Measurements from ENCODE around the gene TTC7B. TPM values are rescaled to one million over a fixed set of nuclear protein-coding genes. Genes with fewer than 3 reads are reported as not detected.

TTC7B gene
- total RNA-seq, 1 experiment from 2014 or later: 70.6 TPM

DNA sequence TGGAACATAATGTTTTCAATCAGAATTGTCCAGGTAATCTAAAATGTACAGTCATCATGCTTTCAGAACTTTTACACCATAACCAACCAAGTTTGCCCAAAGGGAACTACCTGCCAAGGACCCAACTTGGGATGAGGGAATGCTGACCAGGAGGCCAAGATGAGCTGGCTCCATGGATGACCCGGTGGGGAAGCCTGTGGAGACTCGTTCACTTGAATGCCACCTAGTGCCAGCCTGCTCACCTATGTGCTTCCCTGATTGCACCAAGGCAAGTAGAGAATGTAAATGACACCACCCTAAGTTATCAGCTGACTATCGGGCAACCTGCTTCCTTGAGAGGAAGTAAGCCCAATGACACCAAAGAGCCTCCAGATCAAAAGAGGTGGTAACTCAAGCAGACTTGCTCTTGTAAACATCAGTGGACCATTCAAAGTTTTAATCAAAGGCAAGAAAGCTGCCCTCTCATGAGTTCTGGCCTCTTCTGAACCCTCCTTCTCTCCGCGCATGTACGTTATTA lies 137.3 kb downstream of the TTC7B start:
- Histone ChIP-seq H3K9me2 (ENCODE audit: insufficient read depth) (no peaks in the 10 kb centered on the region), H3K4me3 (replicated peaks in 1 of 2; ENCODE audit: low read depth in 1 of 2, low read length in 2 of 2) (no peak overlapping the region), H4K20me1 (ENCODE audit: insufficient read depth) (no peaks in the 10 kb centered on the region), H3K79me2 (ENCODE audit: insufficient read depth, low read length) (no peaks in the 10 kb centered on the region), H3K27me3 (ENCODE audit: insufficient read depth, low read length) (no peaks in the 10 kb centered on the region), H3K27ac (ENCODE audit: low read depth, low read length) (no peak overlapping the region), H3K9me3 (ENCODE audit: control insufficient read depth in 1 of 2, insufficient read depth in 1 of 2, low read depth in 1 of 2, low read length in 2 of 2) (no peaks in the 10 kb centered on the region), H3K4me1 (ENCODE audit: control insufficient read depth in 1 of 2, insufficient read depth in 2 of 2, low read length in 2 of 2) (peaks cover 8 to 10% of the 10 kb centered on the region in 2 experiments), H2AFZ (ENCODE audit: low read depth, low read length, poor library complexity, severe bottlenecking) (no peak overlapping the region), H3K36me3 (ENCODE audit: control insufficient read depth in 1 of 2, insufficient read depth in 2 of 2, low read length in 2 of 2) (no peaks in the 10 kb centered on the region), H3K9ac (ENCODE audit: low read length) (no peak overlapping the region), H3K4me2 (ENCODE audit: low read length) (no peak overlapping the region)
- BruUV-seq (replicated peaks): no TSS peak
- RAD21 ChIA-PET (ENCODE audit: low non-redundant PET in 1 of 2, low total read pairs in 2 of 2, uncharacterized antibody in 2 of 2, unreplicated experiment in 2 of 2): no interaction called here
- POLR2A ChIA-PET: no interaction called here
- TF ChIP-seq ELF1 (IDR thresholded peaks at IDR 0.05; ENCODE audit: borderline replicate concordance, low read depth): no peak
- TF ChIP-seq, protein P1, sequence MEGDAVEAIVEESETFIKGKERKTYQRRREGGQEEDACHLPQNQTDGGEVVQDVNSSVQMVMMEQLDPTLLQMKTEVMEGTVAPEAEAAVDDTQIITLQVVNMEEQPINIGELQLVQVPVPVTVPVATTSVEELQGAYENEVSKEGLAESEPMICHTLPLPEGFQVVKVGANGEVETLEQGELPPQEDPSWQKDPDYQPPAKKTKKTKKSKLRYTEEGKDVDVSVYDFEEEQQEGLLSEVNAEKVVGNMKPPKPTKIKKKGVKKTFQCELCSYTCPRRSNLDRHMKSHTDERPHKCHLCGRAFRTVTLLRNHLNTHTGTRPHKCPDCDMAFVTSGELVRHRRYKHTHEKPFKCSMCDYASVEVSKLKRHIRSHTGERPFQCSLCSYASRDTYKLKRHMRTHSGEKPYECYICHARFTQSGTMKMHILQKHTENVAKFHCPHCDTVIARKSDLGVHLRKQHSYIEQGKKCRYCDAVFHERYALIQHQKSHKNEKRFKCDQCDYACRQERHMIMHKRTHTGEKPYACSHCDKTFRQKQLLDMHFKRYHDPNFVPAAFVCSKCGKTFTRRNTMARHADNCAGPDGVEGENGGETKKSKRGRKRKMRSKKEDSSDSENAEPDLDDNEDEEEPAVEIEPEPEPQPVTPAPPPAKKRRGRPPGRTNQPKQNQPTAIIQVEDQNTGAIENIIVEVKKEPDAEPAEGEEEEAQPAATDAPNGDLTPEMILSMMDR (IDR thresholded peaks at IDR 0.05 in 2 of 3, conservative IDR thresholded peaks at IDR 0.05 in 1 of 3; ENCODE audit: borderline replicate concordance in 1 of 3, insufficient read depth in 1 of 3, low read depth in 2 of 3, low read length in 2 of 3): 0 out of 6 replicates have a peak, but pooled peaks of 1 of the 3 experiments have one; percentile 5
- DNase-seq (ENCODE audit: low read depth, low spot score) (no peak), ATAC-seq (no peak)
- CTCF ChIA-PET: no interaction called here
- intact Hi-C loops (cut with micrococcal nuclease): no loop called here

DNA sequence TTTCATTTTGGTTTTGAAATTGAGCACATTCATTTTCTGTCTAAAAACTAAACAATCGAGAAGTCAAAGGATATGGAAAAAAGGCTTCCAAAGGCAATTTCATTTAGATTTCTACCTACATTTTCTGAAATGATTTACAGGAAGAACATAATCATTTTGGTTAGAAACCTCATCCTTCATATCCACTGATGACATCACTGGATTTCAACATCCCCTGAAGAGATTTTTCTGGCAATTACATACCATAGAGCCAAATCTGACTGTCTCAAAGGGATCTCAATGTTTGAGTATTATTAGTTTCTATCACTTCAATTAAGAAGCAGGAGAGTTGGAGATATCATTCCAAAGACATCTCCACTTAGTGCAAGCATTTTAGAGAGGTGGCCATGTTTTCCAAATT lies 137.8 kb downstream of the TTC7B start:
- H3K9me2 ChIP-seq (ENCODE audit: insufficient read depth): no peaks in the 10 kb centered on the region
- peaks cover 8 to 10% of the 10 kb centered on the region in 2 experiments for H3K4me1 ChIP-seq (ENCODE audit: control insufficient read depth in 1 of 2, insufficient read depth in 2 of 2, low read length in 2 of 2)
- no peak overlapping the region for H3K9ac ChIP-seq (ENCODE audit: low read length)
- H3K9me3 ChIP-seq (ENCODE audit: control insufficient read depth in 1 of 2, insufficient read depth in 1 of 2, low read depth in 1 of 2, low read length in 2 of 2): no peaks in the 10 kb centered on the region
- BruUV-seq (replicated peaks): no TSS peak
- H3K27ac ChIP-seq (ENCODE audit: low read depth, low read length): no peak overlapping the region
- CTCF ChIA-PET: no interaction called here
- no peak overlapping the region for H2AFZ ChIP-seq (ENCODE audit: low read depth, low read length, poor library complexity, severe bottlenecking)
- ATAC-seq: no peak
- POLR2A ChIA-PET: no interaction called here
- H3K4me3 ChIP-seq (replicated peaks in 1 of 2; ENCODE audit: low read depth in 1 of 2, low read length in 2 of 2): no peak overlapping the region
- intact Hi-C loops (cut with micrococcal nuclease): no loop called here
- no peak for DNase-seq (ENCODE audit: low read depth, low spot score)
- H3K4me2 ChIP-seq (ENCODE audit: low read length): no peak overlapping the region
- H3K27me3 ChIP-seq (ENCODE audit: insufficient read depth, low read length): no peaks in the 10 kb centered on the region
- H4K20me1 ChIP-seq (ENCODE audit: insufficient read depth): no peaks in the 10 kb centered on the region
- RAD21 ChIA-PET (ENCODE audit: low non-redundant PET in 1 of 2, low total read pairs in 2 of 2, uncharacterized antibody in 2 of 2, unreplicated experiment in 2 of 2): no interaction called here
- no peak for TF ChIP-seq YY1 (IDR thresholded peaks at IDR 0.05; ENCODE audit: extremely low read depth, insufficient replicate concordance, low read depth, low read length)
- TF ChIP-seq SIN3A (IDR thresholded peaks at IDR 0.05; ENCODE audit: low read depth): no peak
- TF ChIP-seq CEBPB (IDR thresholded peaks at IDR 0.05; ENCODE audit: low read depth): no peak
- TF ChIP-seq, protein P2, sequence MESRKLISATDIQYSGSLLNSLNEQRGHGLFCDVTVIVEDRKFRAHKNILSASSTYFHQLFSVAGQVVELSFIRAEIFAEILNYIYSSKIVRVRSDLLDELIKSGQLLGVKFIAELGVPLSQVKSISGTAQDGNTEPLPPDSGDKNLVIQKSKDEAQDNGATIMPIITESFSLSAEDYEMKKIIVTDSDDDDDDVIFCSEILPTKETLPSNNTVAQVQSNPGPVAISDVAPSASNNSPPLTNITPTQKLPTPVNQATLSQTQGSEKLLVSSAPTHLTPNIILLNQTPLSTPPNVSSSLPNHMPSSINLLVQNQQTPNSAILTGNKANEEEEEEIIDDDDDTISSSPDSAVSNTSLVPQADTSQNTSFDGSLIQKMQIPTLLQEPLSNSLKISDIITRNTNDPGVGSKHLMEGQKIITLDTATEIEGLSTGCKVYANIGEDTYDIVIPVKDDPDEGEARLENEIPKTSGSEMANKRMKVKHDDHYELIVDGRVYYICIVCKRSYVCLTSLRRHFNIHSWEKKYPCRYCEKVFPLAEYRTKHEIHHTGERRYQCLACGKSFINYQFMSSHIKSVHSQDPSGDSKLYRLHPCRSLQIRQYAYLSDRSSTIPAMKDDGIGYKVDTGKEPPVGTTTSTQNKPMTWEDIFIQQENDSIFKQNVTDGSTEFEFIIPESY (IDR thresholded peaks at IDR 0.05; ENCODE audit: extremely low read depth, insufficient replicate concordance, low read length): no peak
- no peak for TF ChIP-seq EZH2phosphoT487 (IDR thresholded peaks at IDR 0.05; ENCODE audit: borderline replicate concordance)
- TF ChIP-seq EZH2 (IDR thresholded peaks at IDR 0.05): no peak
- TF ChIP-seq ZNF274 (IDR thresholded peaks at IDR 0.05; ENCODE audit: low read depth, low read length): no peak
- H3K36me3 ChIP-seq (ENCODE audit: control insufficient read depth in 1 of 2, insufficient read depth in 2 of 2, low read length in 2 of 2): no peaks in the 10 kb centered on the region
- H3K79me2 ChIP-seq (ENCODE audit: insufficient read depth, low read length): no peaks in the 10 kb centered on the region
